Activated CD8-positive, alpha-beta T cell treated with anti-CD3 and anti-CD28 coated beads for 36 hours (primary cell): Measurements from ENCODE around the gene TAF10. TPM values are rescaled to one million over a fixed set of nuclear protein-coding genes. Genes with fewer than 3 reads are reported as not detected.
A peak's percentile ranks its signal among the peaks of the same experiment; 100 is the strongest.

Experiments used
- ATAC-seq: fragments of 200-7000 bp; cut with Tn5 transposase; one replicate; pipeline ENCODE4 v1.10.0; 2021; ENCODE audit warnings: mild to moderate bottlenecking, moderate library complexity
- CTCF ChIA-PET: fragments of 350-600 bp; sonication (Branson Sonifier 250); formaldehyde crosslinking; loops from one replicate; lab custom pipeline; 2021; ENCODE audit warnings: antibody characterized with exemption; lab: Charles Lee
- POLR2A ChIA-PET: fragments of 350-600 bp; sonication (Branson Sonifier 250); formaldehyde crosslinking; loops from one replicate; lab custom pipeline; 2021; ENCODE audit warnings: antibody characterized with exemption; lab: Charles Lee
- DNase-seq: peaks from one replicate; pipeline ENCODE4 v3.0.0-alpha.2; 2020
- H3K27ac Mint-ChIP-seq: one replicate; pipeline ENCODE4 v1.8.0; 2021; ENCODE audit warnings: mild to moderate bottlenecking, mixed read lengths
- H3K27me3 Mint-ChIP-seq: one replicate; pipeline ENCODE4 v1.8.0; 2021; ENCODE audit warnings: mixed read lengths
- H3K36me3 Mint-ChIP-seq: one replicate; pipeline ENCODE4 v1.8.0; 2021; ENCODE audit warnings: low read depth, mixed read lengths
- H3K4me1 Mint-ChIP-seq: one replicate; pipeline ENCODE4 v1.8.0; 2021; ENCODE audit warnings: low read depth, mixed read lengths
- H3K4me3 Mint-ChIP-seq: one replicate; pipeline ENCODE4 v1.8.0; 2021; ENCODE audit warnings: mild to moderate bottlenecking, moderate library complexity, mixed read lengths
- H3K9me3 Mint-ChIP-seq: one replicate; pipeline ENCODE4 v1.8.0; 2021; ENCODE audit warnings: mixed read lengths
- CTCF ChIP-seq: fragments of 200-600 bp; IDR thresholded peaks from one replicate; pipeline ENCODE4 v1.8.0; 2022; ENCODE audit warnings: antibody characterized with exemption, mild to moderate bottlenecking
- intact Hi-C: fragments of 100-400 bp; cut with micrococcal nuclease; formaldehyde crosslinking; loops from one replicate; pipeline ENCODE4 v1.10.0; 2022
- total RNA-seq, 2 experiments: library from RNA; stranded (reverse); gene quantifications; one replicate each; pipeline ENCODE4 v1.2.3, GENCODE V29; 2021

The TAF10 gene
- total RNA-seq, 2 experiments from 2014 or later, result 151 to 160 TPM

GRCh38 chr11:6603287-6604080 is 8.5 kb downstream of the TAF10 start, which contains the start of the genes ILK and RRP8:
TSS of gene ILK (plus strand) at chr11:6603774. CDS start at chr11:6604272, 498 bp downstream.
TSS of gene RRP8 (minus strand) at chr11:6603616. CDS start at chr11:6603502, 114 bp downstream.
- no peak within 1 kb of the TSS for H3K27ac Mint-ChIP-seq
- POLR2A ChIA-PET, result interaction anchor here (0.7 to 7.8 kb wide), 9 partner anchors 8 to 228 kb away, joined by 3 to 48 read pairs (median 4); partner anchors contain the start of genes MRPL17, SMPD1 and TPP1
- no peaks in the 10 kb centered on the region for H3K9me3 Mint-ChIP-seq
- DNase-seq (peak; percentile 90), ATAC-seq (peak; percentile 81)
- no peaks in the 10 kb centered on the region for H3K27me3 Mint-ChIP-seq
- no peak for TF ChIP-seq CTCF
- intact Hi-C loops, result loop anchor here (10.0 kb wide), 2 partner anchors 51 to 209 kb away; partner anchors contain the start of genes DCHS1 and SMPD1
- no peak within 1 kb of the TSS for H3K4me3 Mint-ChIP-seq
- peaks cover 49% of the 10 kb centered on the region for H3K4me1 Mint-ChIP-seq
- H3K36me3 Mint-ChIP-seq, result peaks cover 38% of the 10 kb centered on the region
- CTCF ChIA-PET, result interaction anchor here (1.0 to 4.0 kb wide), 16 partner anchors 8 to 224 kb away, joined by 3 to 32 read pairs (median 6); partner anchors contain the start of genes MRPL17, TAF10 and TPP1

- Mint-ChIP-seq H3K4me1 (peaks cover 46% of the 10 kb centered on the region), H3K9me3 (no peaks in the 10 kb centered on the region), H3K27ac (peak overlapping the region; percentile 68), H3K4me3 (no peak overlapping the region), H3K36me3 (peaks cover 36% of the 10 kb centered on the region), H3K27me3 (no peaks in the 10 kb centered on the region)
- DNase-seq, result no peak
- POLR2A ChIA-PET, result interaction anchor here (0.7 to 7.8 kb wide), 9 partner anchors 9 to 227 kb away, joined by 3 to 48 read pairs (median 3); partner anchors contain the start of genes MRPL17 and TPP1
- TF ChIP-seq CTCF, result no peak
- intact Hi-C loops, result loop anchor here (10.0 kb wide), 2 partner anchors 52 to 208 kb away; partner anchors contain the start of genes DCHS1 and SMPD1
- CTCF ChIA-PET, result interaction anchor here (0.7 to 4.0 kb wide), 11 partner anchors 9 to 156 kb away, joined by 3 to 32 read pairs (median 4); partner anchors contain the start of genes MRPL17 and TAF10
- no peak for ATAC-seq
Observed at GRCh38 chr11:6602096-6602940, 9.7 kb downstream of the TAF10 start.

GRCh38 chr11:6601041-6601461 is 11.0 kb downstream of the TAF10 start:
- intact Hi-C loops, result loop anchor here (10.0 kb wide), 2 partner anchors 54 to 206 kb away; partner anchors contain the start of genes DCHS1 and SMPD1
- Mint-ChIP-seq H3K27ac (no peak overlapping the region), H3K27me3 (no peaks in the 10 kb centered on the region), H3K36me3 (peaks cover 35% of the 10 kb centered on the region), H3K9me3 (no peaks in the 10 kb centered on the region), H3K4me1 (peaks cover 39% of the 10 kb centered on the region), H3K4me3 (no peak overlapping the region)
- no peak for DNase-seq
- no peak for ATAC-seq
- TF ChIP-seq CTCF, result no peak
- ChIA-PET POLR2A (no interaction called here), CTCF (no interaction called here)

GRCh38 chr11:6599881-6600390 is 12.1 kb downstream of the TAF10 start:
- ATAC-seq (no peak), DNase-seq (no peak)
- CTCF ChIA-PET, result interaction anchor here (1.3 to 1.9 kb wide), 6 partner anchors 12 to 94 kb away, joined by 4 to 6 read pairs (median 4); partner anchors contain the start of genes MRPL17 and TAF10
- no peak overlapping the region for H3K4me3 Mint-ChIP-seq
- no peak overlapping the region for H3K27ac Mint-ChIP-seq
- intact Hi-C loops, result loop anchor here (10.0 kb wide), 2 partner anchors 55 to 205 kb away; partner anchors contain the start of genes DCHS1 and SMPD1
- H3K27me3 Mint-ChIP-seq, result no peaks in the 10 kb centered on the region
- peaks cover 42% of the 10 kb centered on the region for H3K36me3 Mint-ChIP-seq
- POLR2A ChIA-PET, result no interaction called here
- TF ChIP-seq CTCF, result no peak
- H3K4me1 Mint-ChIP-seq, result peaks cover 43% of the 10 kb centered on the region
- no peaks in the 10 kb centered on the region for H3K9me3 Mint-ChIP-seq
